ENCODE results near the gene ALDH3A1.

- TF ChIP-seq POLR2A (IDR thresholded peaks at IDR 0.05; ENCODE audit: low read depth, low read length) (no peak), POLR2AphosphoS5 (IDR thresholded peaks at IDR 0.05; ENCODE audit: low read depth, low read length) (no peak), TAF1 (IDR thresholded peaks at IDR 0.05; ENCODE audit: low read depth, low read length) (no peak), PAX5 (IDR thresholded peaks at IDR 0.05; ENCODE audit: insufficient read depth, low read length, severe bottlenecking) (no peak), SPI1 (IDR thresholded peaks at IDR 0.05; ENCODE audit: low read depth, low read length) (no peak)
Measured at GRCh38 chr17:19766421-19767270, 18.5 kb upstream of the ALDH3A1 start.
